Effector memory CD8-positive, alpha-beta T cell (primary cell): Measurements from ENCODE around the gene CBX2.
"Not testable (repeated sequence)": the region's sequence is repeated elsewhere in the genome, so short reads cannot be mapped to it uniquely, and the experiment has no call there.

ENCODE experiments used
- ATAC-seq: fragments of 150-1000 bp; cut with Tn5 transposase; replicated peaks from 2 replicates; pipeline ENCODE4 v1.10.0; 2021; ENCODE audit warnings: mild to moderate bottlenecking, moderate library complexity
- DNase-seq, 3 experiments: peaks; one replicate each; pipeline ENCODE4 v3.0.0; 2021
- H3K27ac Mint-ChIP-seq, 2 donors: one replicate each; pipeline ENCODE4 v1.8.0; 2022; ENCODE audit warnings: mild to moderate bottlenecking in 2 of 2, mixed read lengths in 2 of 2, moderate library complexity in 2 of 2
- H3K27me3 Mint-ChIP-seq, 2 donors: one replicate each; pipeline ENCODE4 v1.8.0; 2022; ENCODE audit warnings: mixed read lengths in 2 of 2
- H3K36me3 Mint-ChIP-seq: one replicate; pipeline ENCODE4 v1.8.0; 2022; ENCODE audit warnings: mild to moderate bottlenecking, moderate library complexity, mixed read lengths; ENCODE audit not compliant: insufficient read depth
- H3K4me1 Mint-ChIP-seq, 2 donors: one replicate each; pipeline ENCODE4 v1.8.0; 2022; ENCODE audit warnings: low read depth in 2 of 2, mixed read lengths in 2 of 2
- H3K4me3 Mint-ChIP-seq, 2 donors: one replicate each; pipeline ENCODE4 v1.8.0; 2022; ENCODE audit warnings: mild to moderate bottlenecking in 2 of 2, mixed read lengths in 2 of 2, moderate library complexity in 2 of 2
- H3K9me3 Mint-ChIP-seq, 2 donors: one replicate each; pipeline ENCODE4 v1.8.0; 2022; ENCODE audit warnings: mixed read lengths in 2 of 2

CBX2 gene

GRCh38 chr17:79765708-79766107 lies 12.2 kb upstream of the CBX2 start:
- peaks cover 36 to 55% of the 10 kb centered on the region in 2 donors for H3K27me3 Mint-ChIP-seq
- no peaks in the 10 kb centered on the region for H3K36me3 Mint-ChIP-seq
- DNase-seq: no peak
- H3K9me3 Mint-ChIP-seq: no peaks in the 10 kb centered on the region
- ATAC-seq: no peak
- H3K27ac Mint-ChIP-seq: no peak overlapping the region
- H3K4me3 Mint-ChIP-seq: no peak overlapping the region
- no peaks in the 10 kb centered on the region for H3K4me1 Mint-ChIP-seq

GRCh38 chr17:79769570-79770506 lies 8.1 kb upstream of the CBX2 start:
- Mint-ChIP-seq H3K4me1 (no peaks in the 10 kb centered on the region), H3K36me3 (no peaks in the 10 kb centered on the region), H3K27ac (no peak overlapping the region), H3K9me3 (no peaks in the 10 kb centered on the region), H3K4me3 (no peak overlapping the region), H3K27me3 (peaks cover 54 to 77% of the 10 kb centered on the region in 2 donors)
- ATAC-seq (no peak), DNase-seq (no peak)

- Mint-ChIP-seq H3K27me3 (peaks cover 68 to 91% of the 10 kb centered on the region in 2 donors), H3K4me1 (no peaks in the 10 kb centered on the region), H3K9me3 (no peaks in the 10 kb centered on the region), H3K27ac (no peak overlapping the region), H3K4me3 (no peak overlapping the region), H3K36me3 (no peaks in the 10 kb centered on the region)
- no peak for DNase-seq
- no peak for ATAC-seq
Observed at GRCh38 chr17:79771276-79771675, 6.7 kb upstream of the CBX2 start.

- not testable (repeated sequence) for H3K36me3 Mint-ChIP-seq, H3K27ac Mint-ChIP-seq, ATAC-seq, DNase-seq, H3K9me3 Mint-ChIP-seq, H3K4me1 Mint-ChIP-seq, H3K4me3 Mint-ChIP-seq
- peaks cover 63 to 88% of the 10 kb centered on the region in 2 donors for H3K27me3 Mint-ChIP-seq
Observed at GRCh38 chr17:79772726-79773125, 5.2 kb upstream of the CBX2 start.

DNA sequence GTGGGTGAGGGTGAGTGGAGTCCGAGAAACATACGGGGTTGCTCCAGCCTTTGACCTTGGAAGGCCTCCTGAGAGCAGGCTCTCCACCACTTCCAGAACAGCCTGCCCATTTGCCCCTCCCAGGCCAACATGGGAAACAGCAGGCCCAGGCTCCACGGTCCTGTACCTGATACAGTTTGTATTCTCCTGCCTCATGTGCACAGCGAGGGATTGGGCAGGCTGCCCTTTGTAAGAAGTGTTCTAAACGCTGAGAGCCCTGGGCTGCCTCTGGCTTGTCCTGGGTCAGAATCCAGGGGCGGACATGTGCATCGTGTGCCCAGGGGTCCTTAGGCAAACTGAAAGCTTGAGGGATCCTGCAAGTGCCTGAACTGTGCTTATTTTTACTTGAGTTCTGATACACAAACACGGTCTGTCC lies 3.4 kb upstream of the CBX2 start:
- Mint-ChIP-seq H3K4me3 (no peak overlapping the region), H3K9me3 (no peaks in the 10 kb centered on the region), H3K27ac (no peak overlapping the region), H3K27me3 (peaks cover 65 to 81% of the 10 kb centered on the region in 2 donors), H3K36me3 (peaks cover 12% of the 10 kb centered on the region), H3K4me1 (peaks cover 5 to 11% of the 10 kb centered on the region in 2 donors)
- ATAC-seq (no peak), DNase-seq (no peak)

GRCh38 chr17:79775632-79776031 lies 2.3 kb upstream of the CBX2 start:
- H3K27ac Mint-ChIP-seq: no peak overlapping the region
- peaks cover 12% of the 10 kb centered on the region for H3K36me3 Mint-ChIP-seq
- H3K27me3 Mint-ChIP-seq: peaks cover 67 to 81% of the 10 kb centered on the region in 2 donors
- H3K4me3 Mint-ChIP-seq: no peak overlapping the region
- peaks cover 5 to 11% of the 10 kb centered on the region in 2 donors for H3K4me1 Mint-ChIP-seq
- H3K9me3 Mint-ChIP-seq: no peaks in the 10 kb centered on the region
- no peak for ATAC-seq
- no peak for DNase-seq

GRCh38 chr17:79776376-79777119 lies 1.4 kb upstream of the CBX2 start:
- H3K27ac Mint-ChIP-seq: no peak overlapping the region
- peak overlapping the region; percentile 32 to 52 for H3K4me3 Mint-ChIP-seq
- H3K36me3 Mint-ChIP-seq: peaks cover 12% of the 10 kb centered on the region
- ATAC-seq (no peak), DNase-seq (no peak)
- H3K9me3 Mint-ChIP-seq: no peaks in the 10 kb centered on the region
- H3K27me3 Mint-ChIP-seq: peaks cover 71 to 87% of the 10 kb centered on the region in 2 donors
- H3K4me1 Mint-ChIP-seq: peaks cover 5 to 11% of the 10 kb centered on the region in 2 donors

GRCh38 chr17:79777120-79777893 lies 641 bp upstream of the CBX2 start:
- peak; percentile 37 for ATAC-seq
- Mint-ChIP-seq H3K4me1 (peaks cover 5 to 11% of the 10 kb centered on the region in 2 donors), H3K4me3 (peak overlapping the region; percentile 32 to 52), H3K27ac (no peak overlapping the region), H3K36me3 (peaks cover 12% of the 10 kb centered on the region), H3K9me3 (no peaks in the 10 kb centered on the region), H3K27me3 (peaks cover 74 to 87% of the 10 kb centered on the region in 2 donors)
- no peak for DNase-seq

GRCh38 chr17:79778504-79779083 lies 646 bp downstream of the CBX2 start:
- Mint-ChIP-seq H3K4me3 (peak overlapping the region; percentile 84 to 88), H3K36me3 (peaks cover 12% of the 10 kb centered on the region), H3K9me3 (no peaks in the 10 kb centered on the region), H3K27me3 (peaks cover 76 to 87% of the 10 kb centered on the region in 2 donors), H3K4me1 (peaks cover 5 to 11% of the 10 kb centered on the region in 2 donors), H3K27ac (peak overlapping the region in 1 of 2 donors; percentile 49)
- DNase-seq (no peak), ATAC-seq (no peak)

GRCh38 chr17:79779084-79779529 lies 1.2 kb downstream of the CBX2 start:
- Mint-ChIP-seq H3K9me3 (no peaks in the 10 kb centered on the region), H3K27ac (peak overlapping the region in 1 of 2 donors; percentile 49), H3K36me3 (peaks cover 12% of the 10 kb centered on the region), H3K4me3 (peak overlapping the region; percentile 84 to 88), H3K27me3 (peaks cover 74 to 83% of the 10 kb centered on the region in 2 donors), H3K4me1 (peaks cover 5 to 11% of the 10 kb centered on the region in 2 donors)
- DNase-seq: no peak
- no peak for ATAC-seq

GRCh38 chr17:79779661-79780365 lies 1.9 kb downstream of the CBX2 start:
- H3K9me3 Mint-ChIP-seq: no peaks in the 10 kb centered on the region
- peaks cover 67 to 76% of the 10 kb centered on the region in 2 donors for H3K27me3 Mint-ChIP-seq
- H3K4me3 Mint-ChIP-seq: peak overlapping the region; percentile 84 to 88
- peaks cover 5 to 11% of the 10 kb centered on the region in 2 donors for H3K4me1 Mint-ChIP-seq
- DNase-seq: no peak
- ATAC-seq: no peak
- H3K36me3 Mint-ChIP-seq: peaks cover 12% of the 10 kb centered on the region
- H3K27ac Mint-ChIP-seq: no peak overlapping the region

DNA sequence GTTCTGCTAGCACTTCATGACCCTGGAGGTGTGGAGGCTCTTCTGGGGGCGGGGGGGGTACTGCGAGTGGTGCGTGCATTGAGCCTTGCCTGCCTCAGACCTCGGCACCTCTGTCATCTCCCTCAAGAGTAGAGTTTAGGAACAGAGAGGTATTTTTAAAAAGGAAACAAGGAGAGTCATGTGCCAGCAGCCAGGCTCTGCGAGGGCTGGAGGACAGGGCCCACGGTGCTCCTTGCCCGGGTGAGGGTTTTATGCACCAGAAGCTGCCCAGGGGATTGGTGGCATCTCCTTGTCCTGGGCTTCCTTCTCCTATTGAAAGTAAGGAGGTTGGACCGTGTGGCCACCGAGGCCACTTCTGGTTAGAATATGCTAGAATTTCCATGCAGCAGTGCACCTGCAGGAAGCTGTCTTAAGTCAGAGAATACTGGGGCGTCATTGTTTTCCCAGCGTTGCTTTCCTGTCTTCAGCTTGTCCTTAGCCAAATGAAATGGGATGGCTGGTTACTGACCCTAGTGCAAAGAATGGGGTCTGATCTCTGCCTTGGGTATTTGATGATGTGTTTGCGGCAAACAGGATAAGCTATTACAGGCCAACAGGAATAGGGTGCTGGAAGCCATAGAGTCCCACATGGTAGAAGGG lies 3.2 kb downstream of the CBX2 start:
- no peaks in the 10 kb centered on the region for H3K9me3 Mint-ChIP-seq
- H3K4me3 Mint-ChIP-seq: no peak overlapping the region
- H3K4me1 Mint-ChIP-seq: peaks cover 5 to 11% of the 10 kb centered on the region in 2 donors
- no peak for ATAC-seq
- no peak overlapping the region for H3K27ac Mint-ChIP-seq
- peaks cover 64 to 76% of the 10 kb centered on the region in 2 donors for H3K27me3 Mint-ChIP-seq
- peaks cover 12% of the 10 kb centered on the region for H3K36me3 Mint-ChIP-seq
- no peak for DNase-seq
